ENCODE data around the gene JPT1. TPM values are rescaled to one million over a fixed set of nuclear protein-coding genes. Genes with fewer than 3 reads are reported as not detected.

The JPT1 gene
- total and polyA plus RNA-seq, 7 donors = 50.1 to 232 (median 92.6) TPM

DNA sequence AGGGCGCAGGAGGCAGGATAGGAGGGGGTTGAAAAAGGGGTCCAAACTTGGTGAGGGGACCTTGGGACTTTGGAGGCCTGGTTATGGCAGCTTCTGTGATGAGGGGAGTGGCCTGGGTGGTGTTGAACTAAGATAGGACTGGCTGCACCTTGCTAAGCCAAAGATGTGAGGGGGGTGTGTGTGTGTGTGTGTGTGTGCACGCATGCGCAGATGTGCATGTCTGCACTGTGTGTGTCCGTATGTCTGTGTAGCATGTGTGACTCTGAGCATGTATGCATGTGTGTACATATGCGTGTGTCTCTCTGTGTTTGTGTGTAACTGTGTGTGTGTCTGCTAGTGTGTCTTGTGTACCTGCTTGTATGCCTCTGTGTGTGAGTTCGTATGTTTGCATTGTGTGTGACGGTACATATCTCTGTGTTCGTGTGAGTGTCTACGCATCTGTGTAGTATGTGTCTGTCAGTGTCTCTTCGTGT, 62.4 kb downstream of the JPT1 start:
- H3K9me3 ChIP-seq = no peaks in the 10 kb centered on the region
- DNase-seq (no peak), ATAC-seq (no peak)
- no peak overlapping the region for H3K27ac ChIP-seq
- H3K36me3 ChIP-seq (ENCODE audit: insufficient read depth in 1 of 2, low read depth in 1 of 2) = no peaks in the 10 kb centered on the region
- WGBS, 3 donors = 81 to 86% (median 86%) methylated on average over 10 of the region's 10 CpGs
- H3K27me3 ChIP-seq (ENCODE audit: insufficient read depth in 3 of 3, low read length in 2 of 3) = no peaks in the 10 kb centered on the region
- H3K4me1 ChIP-seq = peaks cover 29% of the 10 kb centered on the region
- no peak overlapping the region for H3K4me3 ChIP-seq
- intact Hi-C loops (cut with DNase I) = no loop called here
- TF ChIP-seq, protein P1, sequence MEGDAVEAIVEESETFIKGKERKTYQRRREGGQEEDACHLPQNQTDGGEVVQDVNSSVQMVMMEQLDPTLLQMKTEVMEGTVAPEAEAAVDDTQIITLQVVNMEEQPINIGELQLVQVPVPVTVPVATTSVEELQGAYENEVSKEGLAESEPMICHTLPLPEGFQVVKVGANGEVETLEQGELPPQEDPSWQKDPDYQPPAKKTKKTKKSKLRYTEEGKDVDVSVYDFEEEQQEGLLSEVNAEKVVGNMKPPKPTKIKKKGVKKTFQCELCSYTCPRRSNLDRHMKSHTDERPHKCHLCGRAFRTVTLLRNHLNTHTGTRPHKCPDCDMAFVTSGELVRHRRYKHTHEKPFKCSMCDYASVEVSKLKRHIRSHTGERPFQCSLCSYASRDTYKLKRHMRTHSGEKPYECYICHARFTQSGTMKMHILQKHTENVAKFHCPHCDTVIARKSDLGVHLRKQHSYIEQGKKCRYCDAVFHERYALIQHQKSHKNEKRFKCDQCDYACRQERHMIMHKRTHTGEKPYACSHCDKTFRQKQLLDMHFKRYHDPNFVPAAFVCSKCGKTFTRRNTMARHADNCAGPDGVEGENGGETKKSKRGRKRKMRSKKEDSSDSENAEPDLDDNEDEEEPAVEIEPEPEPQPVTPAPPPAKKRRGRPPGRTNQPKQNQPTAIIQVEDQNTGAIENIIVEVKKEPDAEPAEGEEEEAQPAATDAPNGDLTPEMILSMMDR (IDR thresholded peaks at IDR 0.05) = no peak

DNA sequence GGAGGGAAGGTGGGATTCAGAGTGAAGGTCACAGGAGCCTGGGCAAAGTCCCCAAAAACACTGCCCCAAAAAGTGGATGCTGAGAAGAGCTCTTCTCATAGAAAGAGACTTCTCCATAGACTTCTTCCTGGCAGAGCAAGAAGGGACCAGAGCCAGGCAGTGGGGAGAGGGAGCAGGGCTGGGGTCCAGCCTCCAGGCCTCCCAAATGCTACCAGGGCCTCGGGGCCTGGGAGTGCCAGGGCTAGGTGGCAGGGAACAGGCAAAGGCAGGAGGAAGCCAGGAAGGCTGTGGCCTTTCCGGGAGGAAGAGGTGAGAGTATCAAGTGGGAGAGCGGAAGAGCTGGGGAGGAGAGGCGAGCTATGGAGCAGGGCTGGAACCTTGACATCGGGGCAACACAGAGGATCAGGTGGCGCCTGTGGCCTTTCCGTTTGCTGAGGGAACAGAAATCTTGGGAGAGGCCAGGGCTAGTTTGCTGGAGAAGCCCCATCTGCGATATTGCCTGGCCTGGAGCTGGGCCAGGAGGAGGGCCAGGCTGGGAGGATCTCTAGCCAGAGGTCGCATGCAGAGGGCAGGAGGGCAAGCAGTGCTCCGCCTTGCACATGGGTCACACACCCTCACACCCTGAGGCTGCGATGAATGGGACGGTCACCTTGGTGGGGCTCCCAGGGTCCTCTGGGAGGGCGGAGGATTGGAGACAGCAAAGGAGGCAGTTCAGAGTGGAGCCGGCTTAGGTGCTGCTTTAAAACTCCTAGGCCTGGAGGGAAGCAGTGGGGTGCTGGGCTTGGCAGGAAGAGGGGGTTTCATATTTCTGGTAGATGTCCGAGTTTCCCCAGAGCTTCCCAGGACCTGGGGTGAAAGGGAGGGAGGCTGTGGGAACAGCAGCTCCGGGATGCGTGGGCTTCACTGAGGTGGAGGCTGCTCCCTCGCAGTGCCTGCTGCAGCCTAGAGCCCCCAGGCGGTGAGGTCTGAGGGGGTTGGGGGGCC, 63.1 kb downstream of the JPT1 start:
- Histone ChIP-seq H3K4me1 (peaks cover 24% of the 10 kb centered on the region), H3K36me3 (ENCODE audit: insufficient read depth in 1 of 2, low read depth in 1 of 2) (no peaks in the 10 kb centered on the region), H3K27ac (peak overlapping the region; percentile 70), H3K9me3 (no peaks in the 10 kb centered on the region), H3K4me3 (peak overlapping the region; percentile 43), H3K27me3 (ENCODE audit: insufficient read depth in 3 of 3, low read length in 2 of 3) (no peaks in the 10 kb centered on the region)
- TF ChIP-seq, protein P1 (IDR thresholded peaks at IDR 0.05) = no peak
- intact Hi-C loops (cut with DNase I) = no loop called here
- WGBS, 3 donors = 39 to 46% (median 39%) methylated on average over 19 of the region's 19 CpGs
- ATAC-seq (peak in 3 of 4 donors; percentile 13 to 16 (median 15)), DNase-seq (peak in 1 of 2 donors; percentile 73)

DNA sequence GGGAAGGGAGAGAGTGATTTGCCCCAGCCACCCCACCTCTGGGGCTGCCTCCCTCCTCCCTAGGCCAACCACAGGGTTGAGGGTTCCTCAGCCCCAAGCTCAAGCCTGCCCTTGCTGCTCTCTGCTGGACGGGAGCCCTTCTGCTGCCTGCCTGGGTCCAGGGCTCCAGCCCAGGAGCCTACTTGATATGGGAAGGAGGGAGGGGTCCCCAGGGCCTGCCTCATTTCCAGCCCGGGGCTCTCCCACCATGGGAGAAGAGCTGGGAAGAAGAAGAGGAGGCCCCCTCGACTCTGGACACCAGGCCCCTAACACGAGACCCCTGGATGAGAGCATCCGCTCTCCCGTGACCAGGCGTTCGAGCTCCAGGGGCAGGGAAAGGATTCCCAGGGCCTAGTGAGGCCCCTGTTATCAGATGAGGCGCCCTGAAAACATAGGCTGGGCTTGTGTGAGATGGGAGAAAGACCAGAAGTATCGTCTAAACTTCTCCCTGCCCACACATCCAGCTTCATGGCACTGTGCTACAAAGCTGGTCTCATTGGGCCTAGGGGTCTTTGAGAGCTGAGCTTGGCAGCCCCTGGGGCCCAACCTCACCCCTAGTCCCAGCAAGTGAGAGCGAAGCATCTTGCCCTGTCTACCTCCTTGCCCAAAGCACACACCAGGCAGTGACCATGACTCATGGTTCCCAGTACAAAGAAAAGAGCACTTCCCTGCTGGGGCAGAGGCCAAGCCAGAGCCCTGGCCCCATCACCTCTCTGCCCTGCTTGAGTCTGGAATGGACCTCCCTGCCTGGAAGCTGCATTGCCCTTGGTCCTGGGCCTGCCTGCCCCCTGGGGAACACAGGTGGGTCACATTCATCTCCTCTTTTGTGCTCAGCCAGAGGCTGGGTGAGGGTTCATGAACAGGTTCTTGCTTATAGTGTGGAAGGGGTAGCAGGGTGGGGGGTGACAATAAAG, 65.6 kb downstream of the JPT1 start:
- H3K9me3 ChIP-seq = no peaks in the 10 kb centered on the region
- peak in 1 of 2 donors; percentile 70 for DNase-seq
- H3K27ac ChIP-seq = peak overlapping the region; percentile 86
- ATAC-seq = peak; percentile 20 to 64 (median 52)
- TF ChIP-seq, protein P1 (IDR thresholded peaks at IDR 0.05) = no peak
- intact Hi-C loops (cut with DNase I) = no loop called here
- peaks cover 20% of the 10 kb centered on the region for H3K4me1 ChIP-seq
- no peaks in the 10 kb centered on the region for H3K27me3 ChIP-seq (ENCODE audit: insufficient read depth in 3 of 3, low read length in 2 of 3)
- WGBS, 3 donors = 78 to 88% (median 82%) methylated on average over 10 to 11 of the region's 11 CpGs
- H3K4me3 ChIP-seq = peak overlapping the region; percentile 86
- H3K36me3 ChIP-seq (ENCODE audit: insufficient read depth in 1 of 2, low read depth in 1 of 2) = no peaks in the 10 kb centered on the region

DNA sequence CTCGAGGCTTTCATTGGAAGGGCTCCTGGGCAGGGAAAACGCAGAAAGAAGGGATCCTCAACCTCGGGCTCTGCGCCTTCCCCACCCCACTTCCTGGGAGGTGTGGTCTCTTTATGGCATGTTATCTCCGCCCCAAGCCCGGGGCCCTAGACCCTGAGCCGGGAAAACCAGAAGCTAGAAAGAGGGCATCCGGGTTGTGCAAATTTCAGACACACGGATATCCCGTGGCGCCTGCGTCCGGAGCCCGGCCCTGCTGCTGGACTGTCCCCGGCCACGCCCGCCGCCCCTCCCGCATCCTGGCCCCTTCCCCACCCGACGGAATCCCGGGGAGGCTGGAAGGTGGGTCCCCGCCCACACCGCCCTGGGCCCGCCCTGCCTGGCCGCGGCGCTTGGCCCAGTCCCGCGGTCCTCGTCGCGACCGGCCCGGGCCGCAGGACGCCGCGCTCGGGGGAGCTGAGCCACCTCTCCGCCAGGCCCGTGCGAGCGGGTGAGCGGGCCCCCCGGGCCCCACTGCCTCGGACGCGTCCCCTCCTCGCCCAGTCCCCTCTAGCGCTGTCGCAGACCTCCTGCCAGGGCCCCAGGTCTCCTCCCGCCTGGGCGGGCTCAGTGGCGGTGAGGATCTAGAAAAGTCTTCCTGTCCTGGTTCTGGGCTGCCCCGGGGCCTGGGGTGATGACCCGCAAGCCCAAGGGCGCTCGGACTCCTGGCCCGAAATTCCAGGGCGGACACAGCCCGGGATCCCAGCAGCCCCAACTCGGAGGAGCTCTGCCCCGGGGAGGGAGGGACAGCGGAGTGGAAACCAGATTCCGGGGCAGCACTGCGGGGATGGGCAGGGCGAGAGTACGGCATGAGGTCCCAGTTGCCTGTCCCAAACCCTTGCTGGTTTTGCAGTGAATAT, 66.5 kb downstream of the JPT1 start, which contains the start of gene SLC16A5:
TSS of gene SLC16A5 (plus strand) at position 397 of the 896 bp plus-strand sequence. CDS start 5,683 bp downstream, outside the sequence.
- ATAC-seq (peak; percentile 82 to 88 (median 84)), DNase-seq (peak; percentile 92 to 94)
- Histone ChIP-seq H3K9me3 (no peaks in the 10 kb centered on the region), H3K36me3 (ENCODE audit: insufficient read depth in 1 of 2, low read depth in 1 of 2) (no peaks in the 10 kb centered on the region), H3K4me1 (peaks cover 20% of the 10 kb centered on the region), H3K4me3 (peak within 1 kb of the TSS; percentile 86), H3K27me3 (ENCODE audit: insufficient read depth in 3 of 3, low read length in 2 of 3) (no peaks in the 10 kb centered on the region), H3K27ac (peak within 1 kb of the TSS; percentile 86)
- WGBS, 3 donors = 4 to 7% (median 5%) methylated on average over 56 to 69 of the region's 69 CpGs
- TF ChIP-seq, protein P1 (IDR thresholded peaks at IDR 0.05) = no peak
- intact Hi-C loops (cut with DNase I) = no loop called here

Measured in psoas muscle (tissue), 8 donors.